Effector memory CD4-positive, alpha-beta T cell (primary cell): ENCODE data around the gene USP48.

Experiments
- DNase-seq, 3 donors: peaks; one replicate each; pipeline ENCODE4 v3.0.0-alpha.2; 2020
- H3K27ac ChIP-seq: 2 replicates; pipeline ENCODE4 v1.7.0; 2013; ENCODE audit warnings: mild to moderate bottlenecking, low read length, moderate library complexity; ENCODE audit not compliant: insufficient read depth, poor library complexity, severe bottlenecking
- H3K27me3 ChIP-seq: replicated peaks from 2 replicates; pipeline ENCODE4 v1.7.0; 2013; ENCODE audit warnings: mild to moderate bottlenecking, low read length; ENCODE audit not compliant: insufficient read depth, control insufficient read depth, poor library complexity, severe bottlenecking
- H3K36me3 ChIP-seq: 2 replicates; pipeline ENCODE4 v1.7.0; 2013; ENCODE audit warnings: mild to moderate bottlenecking, low read length, moderate library complexity; ENCODE audit not compliant: control insufficient read depth, insufficient read depth
- H3K4me1 ChIP-seq: 2 replicates; pipeline ENCODE4 v1.7.0; 2013; ENCODE audit warnings: low read length, mild to moderate bottlenecking; ENCODE audit not compliant: control insufficient read depth, insufficient read depth, poor library complexity, severe bottlenecking
- H3K4me3 ChIP-seq: 2 replicates; pipeline ENCODE4 v1.7.0; 2013; ENCODE audit warnings: low read length, low read depth, mild to moderate bottlenecking; ENCODE audit not compliant: insufficient read depth, poor library complexity, severe bottlenecking
- H3K9me3 ChIP-seq: 2 replicates; pipeline ENCODE4 v1.7.0; 2013; ENCODE audit warnings: mild to moderate bottlenecking, low read length, moderate library complexity; ENCODE audit not compliant: control insufficient read depth

USP48 gene

DNA sequence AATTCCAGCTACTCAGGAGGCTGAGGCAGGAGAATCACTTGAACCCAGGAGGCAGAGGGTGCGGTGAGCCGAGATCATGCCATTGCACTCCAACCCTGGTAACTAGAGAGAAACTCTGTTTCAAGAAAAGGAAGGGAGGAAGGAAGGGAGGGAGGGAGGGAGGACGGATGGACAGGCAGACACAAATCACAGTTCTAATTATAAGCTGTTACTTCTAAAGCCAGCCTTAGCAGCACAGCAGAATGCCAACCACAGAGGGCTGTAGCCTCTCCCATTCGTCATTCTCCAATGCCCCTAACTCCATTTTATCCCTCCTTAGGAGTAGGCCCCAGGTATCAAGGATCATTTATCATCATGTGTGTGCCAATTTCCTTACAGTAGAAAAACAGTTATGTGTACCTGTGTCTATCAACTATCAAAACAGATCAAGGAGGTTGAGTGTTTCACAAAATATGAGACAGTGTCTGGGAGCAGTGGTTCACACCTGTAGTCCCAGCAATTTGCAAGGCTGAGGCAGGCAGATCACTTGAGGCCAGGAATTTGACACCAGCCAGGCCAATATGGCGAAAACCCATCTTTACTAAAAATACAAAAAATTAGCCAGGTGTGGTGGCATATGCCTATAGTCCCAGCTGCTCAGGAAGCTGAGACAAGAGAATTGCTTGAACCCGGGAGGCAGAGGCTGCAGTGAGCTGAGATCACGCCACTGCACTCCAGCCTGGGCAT lies 19.1 kb downstream of the USP48 start:
- no peak for DNase-seq
- H3K4me1 ChIP-seq = no peaks in the 10 kb centered on the region
- H3K27ac ChIP-seq = no peak overlapping the region
- no peaks in the 10 kb centered on the region for H3K27me3 ChIP-seq
- no peaks in the 10 kb centered on the region for H3K9me3 ChIP-seq
- H3K4me3 ChIP-seq = no peak overlapping the region
- peaks cover 2% of the 10 kb centered on the region for H3K36me3 ChIP-seq

DNA sequence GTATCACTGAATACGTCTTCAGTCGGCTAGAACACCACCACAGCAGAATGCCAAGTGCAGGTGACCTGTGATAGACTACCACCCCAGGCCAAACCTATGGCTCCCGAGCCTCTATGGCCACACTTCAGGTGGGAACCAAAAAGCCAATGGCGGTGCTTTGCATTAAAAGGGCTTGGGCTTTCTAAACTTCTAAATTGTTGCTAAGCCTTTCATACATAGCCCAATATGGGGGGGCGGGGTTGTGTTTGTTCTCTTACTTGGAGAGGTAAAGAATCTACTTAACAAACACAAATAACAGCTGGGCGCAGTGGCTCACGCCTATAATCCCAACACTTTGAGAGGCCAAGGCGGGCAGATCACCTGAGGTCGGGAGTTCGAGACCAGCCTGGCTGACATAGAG lies 19.7 kb downstream of the USP48 start:
- H3K4me1 ChIP-seq = no peaks in the 10 kb centered on the region
- no peaks in the 10 kb centered on the region for H3K36me3 ChIP-seq
- no peak overlapping the region for H3K27ac ChIP-seq
- no peaks in the 10 kb centered on the region for H3K27me3 ChIP-seq
- no peak for DNase-seq
- H3K4me3 ChIP-seq = no peak overlapping the region
- H3K9me3 ChIP-seq = no peaks in the 10 kb centered on the region

DNA sequence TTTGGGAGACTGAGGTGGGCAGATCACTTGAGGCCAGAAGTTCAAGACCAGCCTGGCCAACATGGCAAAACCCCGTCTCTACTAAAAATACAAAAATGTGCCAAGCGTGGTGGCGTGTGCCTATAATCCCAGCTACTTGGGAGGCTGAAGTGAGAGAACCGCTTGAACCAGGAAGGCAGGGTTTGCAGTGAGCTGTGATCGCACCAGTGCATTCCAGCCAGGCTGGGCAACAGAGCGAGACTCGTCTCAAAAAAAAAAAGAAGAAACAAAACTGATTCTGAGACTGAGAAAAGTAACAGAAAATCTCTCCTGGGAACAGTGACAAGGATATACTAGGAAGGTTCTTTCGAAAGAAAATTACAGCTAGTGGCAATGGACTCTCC lies 20.9 kb downstream of the USP48 start:
- no peak overlapping the region for H3K4me3 ChIP-seq
- H3K9me3 ChIP-seq = no peaks in the 10 kb centered on the region
- H3K36me3 ChIP-seq = no peaks in the 10 kb centered on the region
- no peaks in the 10 kb centered on the region for H3K4me1 ChIP-seq
- no peak for DNase-seq
- no peaks in the 10 kb centered on the region for H3K27me3 ChIP-seq
- no peak overlapping the region for H3K27ac ChIP-seq

DNA sequence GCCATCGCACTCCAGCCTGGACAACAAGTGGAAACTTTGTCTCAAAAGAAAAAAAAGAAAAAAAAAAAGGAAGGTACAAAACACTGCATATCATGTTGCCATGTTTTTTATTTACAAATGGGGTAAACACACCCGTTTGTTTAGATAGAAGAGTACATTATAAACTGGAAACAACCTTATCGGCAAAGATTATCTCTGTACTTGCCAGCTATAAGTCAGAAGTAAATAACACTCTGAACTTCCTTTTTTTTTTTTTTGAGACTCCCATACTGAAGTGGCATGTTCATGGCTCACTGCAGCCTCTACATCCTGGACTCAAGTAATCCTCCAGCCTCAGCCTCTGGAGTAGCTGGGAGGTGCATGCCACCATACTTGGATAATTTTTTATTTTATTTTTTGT lies 21.9 kb downstream of the USP48 start:
- no peaks in the 10 kb centered on the region for H3K4me1 ChIP-seq

DNA sequence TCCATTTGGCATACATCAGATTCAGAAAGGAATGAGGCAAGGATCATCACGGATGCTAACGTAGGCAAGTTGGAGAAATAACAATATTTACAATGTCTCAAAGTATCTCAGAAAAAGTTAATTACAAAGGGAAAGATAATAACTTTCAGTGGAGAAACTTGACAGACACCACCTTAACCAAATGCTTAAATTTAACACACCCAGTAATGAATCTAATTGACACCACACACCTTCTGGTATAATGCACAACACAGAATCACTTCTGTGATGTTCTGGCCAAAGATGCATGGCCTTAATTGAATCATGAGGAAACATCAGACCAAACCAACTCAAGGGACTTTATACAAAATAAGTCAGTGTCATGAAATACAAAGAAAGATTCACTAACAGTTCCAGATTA lies 23.1 kb downstream of the USP48 start:
- H3K9me3 ChIP-seq = no peaks in the 10 kb centered on the region
- H3K4me1 ChIP-seq = no peaks in the 10 kb centered on the region
- no peak for DNase-seq
- no peak overlapping the region for H3K27ac ChIP-seq
- H3K36me3 ChIP-seq = peaks cover 11% of the 10 kb centered on the region
- H3K4me3 ChIP-seq = no peak overlapping the region
- H3K27me3 ChIP-seq = no peaks in the 10 kb centered on the region

More for the DNA sequence above, 21.9 kb downstream of the USP48 start:
- Histone ChIP-seq H3K27me3 (no peaks in the 10 kb centered on the region), H3K4me3 (no peak overlapping the region), H3K36me3 (peaks cover 4% of the 10 kb centered on the region), H3K9me3 (no peaks in the 10 kb centered on the region), H3K27ac (no peak overlapping the region)
- DNase-seq = no peak

GRCh38 chr1:21759182-21759581 lies 23.8 kb downstream of the USP48 start:
- H3K36me3 ChIP-seq = peaks cover 16% of the 10 kb centered on the region
- H3K9me3 ChIP-seq = no peaks in the 10 kb centered on the region
- no peak overlapping the region for H3K27ac ChIP-seq
- no peaks in the 10 kb centered on the region for H3K27me3 ChIP-seq
- H3K4me1 ChIP-seq = no peaks in the 10 kb centered on the region
- no peak overlapping the region for H3K4me3 ChIP-seq
- DNase-seq = no peak

DNA sequence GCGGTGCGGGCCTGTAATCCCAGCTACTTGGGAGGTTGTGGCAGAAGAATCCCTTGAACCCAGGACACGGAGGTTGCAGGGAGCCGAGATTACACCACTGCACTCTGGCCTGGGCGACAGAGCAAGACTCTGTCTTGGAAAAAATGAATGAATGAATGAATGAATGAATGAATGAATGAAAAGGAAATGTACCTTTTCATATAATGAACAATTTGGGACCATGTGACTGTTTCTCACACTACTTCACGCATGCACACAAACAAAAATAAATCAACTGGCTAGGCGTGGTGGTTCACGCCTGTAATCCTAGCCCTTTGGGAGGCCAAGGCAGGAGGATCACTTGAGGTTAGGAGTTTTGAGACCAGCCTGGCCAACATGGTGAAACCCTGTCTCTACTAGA lies 24.3 kb downstream of the USP48 start:
- no peak overlapping the region for H3K4me3 ChIP-seq
- H3K9me3 ChIP-seq = no peaks in the 10 kb centered on the region
- H3K4me1 ChIP-seq = no peaks in the 10 kb centered on the region
- H3K27me3 ChIP-seq = no peaks in the 10 kb centered on the region
- H3K27ac ChIP-seq = no peak overlapping the region
- H3K36me3 ChIP-seq = peaks cover 22% of the 10 kb centered on the region
- DNase-seq = no peak

- Histone ChIP-seq H3K9me3 (no peaks in the 10 kb centered on the region), H3K27me3 (no peaks in the 10 kb centered on the region), H3K4me3 (no peak overlapping the region), H3K36me3 (peaks cover 29% of the 10 kb centered on the region), H3K27ac (no peak overlapping the region), H3K4me1 (no peaks in the 10 kb centered on the region)
- DNase-seq = no peak
These were observed 26.4 kb downstream of the USP48 start for GRCh38 chr1:21756393-21757089.

- Histone ChIP-seq H3K4me3 (no peak overlapping the region), H3K27me3 (no peaks in the 10 kb centered on the region), H3K36me3 (peaks cover 36% of the 10 kb centered on the region), H3K27ac (no peak overlapping the region), H3K9me3 (no peaks in the 10 kb centered on the region), H3K4me1 (no peaks in the 10 kb centered on the region)
- DNase-seq = no peak
These were observed 27.9 kb downstream of the USP48 start for GRCh38 chr1:21755067-21755466.

DNA sequence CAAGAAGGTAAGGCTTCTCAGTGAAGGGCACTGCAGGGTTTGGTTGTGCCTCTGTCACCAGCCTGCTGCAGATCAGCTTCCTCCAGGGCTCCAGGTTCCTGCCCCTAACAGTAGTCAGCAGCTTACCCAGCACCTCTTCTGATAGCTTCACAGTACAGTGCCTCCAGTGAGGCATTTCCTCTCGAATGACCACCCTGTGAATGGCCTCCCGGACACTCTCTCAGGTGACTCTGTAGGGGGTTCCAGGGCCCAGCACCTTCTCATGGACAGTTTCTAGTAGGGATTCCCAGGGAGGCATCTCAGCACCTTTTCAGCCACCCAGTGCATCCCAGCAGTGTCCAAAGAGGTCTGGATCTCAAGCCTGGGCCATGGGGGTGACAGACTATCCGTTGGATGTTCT lies 28.4 kb downstream of the USP48 start:
- peaks cover 36% of the 10 kb centered on the region for H3K36me3 ChIP-seq
- DNase-seq = no peak
- no peak overlapping the region for H3K4me3 ChIP-seq
- H3K4me1 ChIP-seq = no peaks in the 10 kb centered on the region
- H3K9me3 ChIP-seq = no peaks in the 10 kb centered on the region
- no peaks in the 10 kb centered on the region for H3K27me3 ChIP-seq
- no peak overlapping the region for H3K27ac ChIP-seq
